ENCODE measurements around the gene ARSI.
"Not testable (repeated sequence)": the region's sequence is repeated elsewhere in the genome, so short reads cannot be mapped to it uniquely, and the experiment has no call there.

The ARSI gene

DNA sequence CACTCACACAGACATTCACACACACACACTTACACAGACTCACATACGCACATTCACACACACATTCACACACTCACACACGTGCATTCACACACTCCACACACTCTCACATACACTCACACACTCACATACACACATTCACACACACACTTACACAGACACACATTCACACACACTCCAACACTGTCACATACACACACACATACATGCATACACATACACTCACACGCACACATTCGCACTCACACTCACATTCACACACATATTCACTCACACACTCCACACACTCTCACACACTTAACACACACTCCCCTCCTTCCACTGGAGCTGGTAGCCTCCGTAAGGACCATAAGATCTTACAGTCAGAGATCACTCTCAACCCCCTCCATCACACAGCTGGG lies 39.3 kb downstream of the ARSI start:
- DNase-seq = no peak

DNA sequence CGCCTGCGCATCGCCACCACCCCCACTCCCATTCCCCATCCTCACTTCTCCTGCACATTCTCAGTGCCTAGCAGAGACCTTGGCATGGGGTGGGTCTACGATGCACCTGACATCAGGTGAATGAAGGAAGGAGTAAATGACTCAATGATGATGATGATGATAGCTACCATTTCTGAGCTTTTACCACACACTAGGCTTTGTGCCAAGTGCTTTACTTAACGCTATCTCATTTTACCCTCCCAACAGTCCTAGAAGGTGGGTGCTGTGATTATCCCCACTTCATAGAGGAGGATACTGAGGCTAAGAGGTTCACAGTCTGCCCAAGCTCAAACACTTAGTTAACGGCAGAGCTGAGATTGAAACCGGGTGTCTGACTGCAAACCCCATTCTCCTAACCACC lies 40.2 kb downstream of the ARSI start:
- no peak for DNase-seq

DNA sequence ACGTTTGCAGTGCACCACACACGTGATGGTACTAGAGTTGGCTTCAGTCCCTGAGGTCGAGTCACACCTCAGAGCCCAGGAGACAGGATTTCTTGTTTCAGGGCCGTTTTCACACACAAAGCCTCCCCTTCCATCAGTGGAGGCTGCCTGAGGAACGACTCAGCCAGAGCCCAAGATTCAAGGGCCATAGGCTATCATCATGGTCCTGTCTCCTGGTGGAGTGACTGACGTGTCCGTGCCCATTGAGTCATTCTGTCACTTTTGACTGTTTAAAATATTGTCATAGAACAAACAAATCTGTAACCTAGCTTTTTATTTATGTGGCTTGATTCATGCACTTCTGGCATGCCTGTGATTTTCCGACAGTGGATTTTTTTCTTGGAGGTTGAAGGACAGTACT lies 41.5 kb downstream of the ARSI start:
- no peak for DNase-seq

DNA sequence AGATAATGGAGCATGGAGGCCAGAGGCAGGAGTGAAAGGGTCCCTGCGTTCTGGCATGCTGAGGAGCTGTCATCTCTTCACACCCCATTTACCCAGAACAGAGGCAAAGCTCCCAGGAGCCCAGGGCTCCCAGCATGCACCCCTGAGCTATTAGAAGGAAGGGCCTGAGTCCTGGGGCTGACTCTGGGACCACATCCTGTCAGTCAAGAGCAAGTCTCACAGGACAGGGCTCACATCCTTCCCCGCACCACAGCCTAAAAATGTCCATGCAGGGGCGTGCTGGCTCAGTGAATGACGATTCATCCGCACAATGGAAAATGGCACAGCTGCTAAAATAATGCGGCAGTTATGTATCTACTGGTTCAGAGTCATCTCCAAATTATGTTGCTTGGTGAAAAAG lies 44.6 kb downstream of the ARSI start:
- no peak for DNase-seq

DNA sequence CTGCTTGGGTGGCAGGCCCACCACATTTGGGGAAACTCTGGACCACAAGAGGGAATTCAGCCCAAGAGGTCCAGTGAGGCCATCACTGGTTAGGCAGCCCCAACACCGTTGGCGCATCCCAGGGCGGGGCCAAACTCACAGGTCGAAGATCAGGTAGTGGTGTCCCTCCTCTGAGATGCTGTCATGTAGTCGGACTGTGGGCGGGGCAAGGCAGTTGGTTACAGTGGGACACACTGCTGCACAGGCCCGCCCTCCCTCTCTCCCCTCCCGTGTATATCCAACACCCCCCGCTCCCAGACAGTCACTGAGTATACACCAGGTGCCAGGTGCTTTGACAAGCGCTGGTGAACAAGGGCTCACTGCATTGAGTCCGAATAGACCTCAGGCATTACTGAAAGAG lies 45.3 kb downstream of the ARSI start:
- DNase-seq = no peak

DNA sequence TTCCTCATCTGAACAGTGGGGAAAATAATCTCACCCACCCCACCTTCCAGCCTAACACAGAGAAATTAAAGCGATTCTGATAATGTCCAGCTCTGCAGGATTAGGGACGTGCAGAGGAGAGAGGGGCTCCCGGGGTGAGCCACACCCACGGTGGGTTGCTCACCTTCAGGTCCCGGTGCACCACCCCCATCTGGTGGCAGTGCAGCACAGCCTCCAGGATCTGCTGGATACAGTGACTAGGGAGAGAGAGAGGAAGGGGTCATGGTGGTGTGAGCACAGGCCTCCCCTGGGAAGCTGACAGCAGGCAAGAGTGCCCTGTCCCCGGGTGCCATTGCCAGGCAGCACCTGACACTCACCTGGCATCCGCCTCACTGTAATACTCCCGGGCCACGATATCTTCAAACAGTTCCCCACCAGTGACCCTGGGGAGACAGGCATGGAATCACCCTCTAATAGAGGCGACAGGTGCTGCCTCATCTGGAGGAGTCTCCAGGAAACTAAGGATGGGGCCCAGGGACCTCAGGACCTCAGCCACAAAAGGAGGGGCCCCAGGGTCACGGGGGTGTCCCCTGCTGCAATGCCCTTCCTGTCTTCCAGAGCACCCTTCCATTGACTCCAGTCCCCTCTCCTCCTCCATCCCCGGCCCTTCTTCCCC lies 46.2 kb downstream of the ARSI start:
- no peak for DNase-seq

DNA sequence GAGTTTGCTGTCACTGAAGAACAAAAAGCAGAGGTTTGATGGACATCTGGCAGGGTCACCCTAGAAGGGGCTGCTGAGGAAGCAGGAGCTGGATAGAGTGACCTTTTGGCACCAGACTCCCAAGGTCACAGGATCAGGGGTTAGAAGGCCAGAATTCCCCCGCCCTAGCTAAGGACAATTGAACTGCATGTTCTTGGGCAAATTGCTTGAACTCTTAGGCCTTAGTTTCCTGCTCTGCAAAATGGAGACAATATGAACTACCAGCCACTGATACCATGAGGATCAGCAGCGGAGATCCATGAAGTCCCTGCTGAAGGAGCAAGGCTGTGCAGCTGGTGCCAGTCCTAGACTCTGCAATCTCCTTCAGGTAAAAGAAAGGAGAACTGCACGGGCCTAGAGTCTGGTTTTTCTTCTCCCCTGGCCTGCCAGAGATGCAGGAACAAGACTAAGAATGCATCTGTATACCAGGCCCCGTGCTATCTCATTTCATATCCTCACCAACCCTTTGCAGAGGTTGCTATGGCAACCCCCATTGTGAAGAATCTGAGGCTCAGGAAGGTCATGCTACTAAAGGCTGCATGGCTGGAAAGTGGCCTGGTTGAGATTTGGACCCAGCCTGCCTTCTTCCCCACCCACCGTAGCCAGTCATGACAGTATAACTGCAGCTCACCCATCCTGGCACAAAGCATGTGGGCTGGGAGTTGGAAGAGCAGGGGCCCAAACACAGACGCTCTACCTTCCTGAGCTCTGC lies 46.9 kb downstream of the ARSI start:
- no peak for DNase-seq

DNA sequence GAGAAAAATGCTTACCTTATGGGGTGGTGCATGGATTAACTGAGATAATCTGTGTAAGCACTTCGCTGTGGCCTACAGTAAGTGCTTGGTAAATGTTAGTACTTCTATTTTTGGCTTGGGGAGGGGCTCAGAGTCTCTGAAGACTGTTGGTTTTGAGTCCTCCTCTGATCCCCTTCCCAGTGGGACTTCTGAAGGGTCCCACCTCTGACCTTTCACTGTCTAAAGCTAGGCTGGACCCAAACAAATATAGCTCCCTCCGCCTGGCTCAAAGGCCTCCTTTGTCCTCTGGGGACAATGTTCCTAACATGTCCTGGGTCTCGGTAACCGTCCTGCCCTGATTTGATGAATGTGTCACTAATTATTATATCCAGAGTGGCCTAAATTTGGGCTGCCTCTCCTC lies 47.9 kb downstream of the ARSI start:
- DNase-seq = no peak

DNA sequence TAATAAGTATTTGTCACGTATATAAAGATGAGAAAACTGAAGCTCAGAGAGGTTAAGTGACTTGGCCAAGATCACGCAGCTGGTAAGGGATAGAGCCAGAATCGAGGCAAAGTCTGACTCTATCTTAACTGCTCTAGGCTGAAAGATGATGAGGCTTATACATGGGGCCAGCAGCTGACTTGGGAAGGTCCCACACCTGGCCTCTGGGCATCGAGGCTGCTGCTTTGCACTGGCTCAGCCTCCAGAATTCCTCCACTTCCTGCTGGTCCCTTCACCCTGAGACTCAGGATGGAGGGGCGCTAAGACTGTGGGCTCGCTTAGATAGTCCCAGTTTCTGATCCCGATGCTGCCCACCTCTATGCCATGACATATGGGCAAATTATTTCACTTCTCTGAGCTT lies 48.3 kb downstream of the ARSI start:
- no peak for DNase-seq

DNA sequence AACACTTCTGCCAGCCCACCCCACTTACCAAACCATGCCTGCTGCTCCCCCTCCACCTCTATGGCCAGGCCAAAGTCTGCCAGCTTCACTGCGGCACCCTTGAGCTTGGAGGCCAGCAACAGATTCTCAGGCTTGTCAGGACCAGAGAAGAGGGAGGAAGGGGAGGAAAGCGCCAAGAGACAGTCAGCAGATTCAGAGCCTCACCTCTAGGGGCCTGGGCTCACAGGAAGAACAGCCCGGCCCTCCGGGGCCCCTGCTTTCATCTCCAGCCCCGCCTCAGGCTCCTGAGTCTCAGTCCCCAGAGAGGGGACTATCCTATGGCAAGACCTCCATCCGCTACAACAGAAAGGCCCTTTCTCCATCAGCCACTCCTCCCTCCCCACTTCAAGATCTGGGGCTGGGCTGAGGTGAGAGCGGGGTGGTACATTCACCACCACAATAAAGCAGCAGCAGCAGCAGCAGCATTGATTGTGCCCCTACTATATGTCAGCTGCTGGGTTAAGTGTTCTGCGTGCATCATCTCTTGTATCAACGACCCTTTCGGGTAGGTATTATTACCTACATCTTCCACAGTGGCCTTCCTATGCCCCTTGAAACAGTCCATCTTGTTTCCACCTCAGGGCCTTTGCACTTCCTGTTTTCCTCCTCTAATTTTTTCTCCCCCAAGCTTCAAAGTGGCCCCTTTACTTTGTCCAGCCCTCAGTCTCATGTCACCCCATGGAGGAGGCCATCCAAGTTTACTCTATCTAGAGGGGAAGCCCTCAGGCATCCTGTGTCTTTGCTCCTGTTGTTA lies 49.1 kb downstream of the ARSI start:
- DNase-seq = no peak

DNA sequence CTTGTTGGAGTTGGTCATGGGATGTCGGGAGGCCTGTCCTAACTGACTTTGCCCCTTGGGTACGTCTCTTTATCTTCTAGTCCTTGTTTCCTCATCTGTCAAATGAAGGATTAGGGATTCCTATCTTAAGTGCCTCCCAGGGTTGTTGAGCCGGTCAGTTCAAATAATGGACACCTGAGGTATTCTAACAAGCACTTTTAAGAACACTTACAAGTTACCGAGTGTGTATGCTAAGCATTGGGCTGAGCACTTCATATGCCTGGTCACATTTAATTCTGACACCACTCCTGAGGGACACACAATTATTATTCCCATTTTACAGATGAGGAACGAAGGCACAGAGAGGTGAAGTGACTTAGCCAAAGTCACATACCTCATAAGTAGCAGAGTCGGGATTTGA lies 50.2 kb downstream of the ARSI start:
- DNase-seq = no peak

DNA sequence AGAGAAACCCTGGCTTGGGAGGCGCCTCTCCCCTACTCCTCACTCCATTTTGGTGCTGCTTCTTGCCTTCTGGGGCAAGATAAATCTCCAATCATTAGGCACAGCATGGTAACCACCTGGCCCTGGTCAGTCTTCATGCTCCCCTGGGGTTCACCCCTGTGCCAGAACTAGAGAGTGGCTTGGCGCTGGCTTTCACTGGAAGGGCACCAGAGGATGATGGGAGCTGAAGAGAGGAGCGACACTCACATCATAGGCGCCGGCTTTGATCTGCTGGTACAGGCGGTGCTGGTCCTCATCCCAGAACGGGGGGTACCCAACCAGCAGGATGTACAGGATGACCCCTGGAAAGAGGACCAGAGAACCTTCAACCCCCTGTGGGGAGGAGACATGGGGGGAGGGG lies 51.2 kb downstream of the ARSI start:
- DNase-seq = no peak

DNA sequence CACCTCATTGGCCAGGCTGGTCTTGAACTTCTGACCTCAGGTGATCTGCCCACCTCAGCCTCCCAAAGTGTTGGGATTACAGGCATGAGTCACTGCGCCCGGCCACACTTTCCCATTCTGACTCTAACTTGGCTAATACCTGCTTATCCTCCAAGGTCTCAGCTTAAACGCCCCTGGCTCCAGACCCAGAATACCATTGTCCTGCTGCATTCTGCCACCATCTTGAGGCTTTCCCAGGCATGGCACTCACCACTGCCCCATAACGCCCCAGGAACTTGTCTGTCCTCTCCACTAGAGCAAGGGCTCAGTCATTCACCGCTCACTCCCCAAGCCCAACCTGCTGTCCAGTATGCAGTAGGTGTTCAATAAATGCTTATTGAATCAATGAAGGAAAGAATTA lies 53.0 kb downstream of the ARSI start:
- DNase-seq = no peak

DNA sequence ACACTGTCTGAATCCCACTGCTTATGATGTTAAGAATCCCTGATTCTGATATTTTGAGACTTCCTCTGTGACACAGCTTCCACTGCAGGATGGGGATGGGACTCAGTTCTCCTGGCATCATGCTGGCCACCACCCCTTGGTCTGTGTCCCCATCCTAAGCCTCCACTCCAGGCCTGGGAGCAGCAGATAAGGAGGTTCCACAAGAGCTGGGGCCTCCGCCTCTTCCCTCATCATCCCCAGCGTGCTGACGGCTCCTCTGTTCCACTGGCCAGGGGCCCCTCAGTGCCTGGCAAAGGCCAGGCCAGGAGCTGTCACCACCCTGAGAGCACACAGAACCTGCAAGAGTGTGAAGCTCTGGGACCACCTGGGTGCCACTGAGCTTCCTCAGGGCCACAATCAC lies 53.8 kb downstream of the ARSI start:
- no peak for DNase-seq

DNA sequence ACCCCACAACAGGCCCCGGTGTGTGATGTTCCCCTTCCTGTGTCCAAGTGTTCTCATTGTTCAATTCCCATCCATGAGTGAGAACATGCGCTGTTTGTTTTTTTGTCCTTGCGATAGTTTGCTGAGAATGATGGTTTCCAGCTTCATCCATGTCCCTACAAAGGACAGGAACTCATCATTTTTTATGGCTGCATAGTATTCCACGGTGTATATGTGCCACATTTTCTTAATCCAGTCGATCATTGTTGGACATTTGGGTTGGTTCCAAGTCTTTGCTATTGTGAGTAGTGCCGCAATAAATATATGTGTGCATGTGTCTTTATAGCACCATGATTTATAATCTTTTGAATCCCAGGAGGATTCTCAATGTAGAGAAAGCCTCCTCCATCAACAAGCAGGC lies 54.2 kb downstream of the ARSI start:
- DNase-seq = not testable (repeated sequence)

DNA sequence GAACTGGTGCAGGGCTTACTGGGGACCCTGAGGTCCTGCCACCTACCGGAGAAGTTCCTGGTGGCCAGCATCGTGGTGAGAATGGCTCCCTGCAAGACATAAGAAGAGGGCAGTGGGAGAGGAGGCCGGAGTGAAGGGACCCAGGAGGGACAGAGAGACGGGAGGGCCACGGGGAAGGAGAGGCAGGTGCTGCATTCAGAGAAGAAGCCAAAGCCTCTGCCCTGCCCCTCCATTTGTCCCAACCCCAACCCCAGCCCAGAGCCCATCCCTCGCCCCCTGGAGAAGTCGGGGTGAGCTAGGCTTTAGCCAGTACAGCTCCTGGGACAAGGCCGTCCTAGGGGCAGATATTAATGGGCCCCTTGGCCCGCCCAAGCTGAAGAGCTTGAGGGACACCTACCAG lies 55.0 kb downstream of the ARSI start:
- DNase-seq = no peak

DNA sequence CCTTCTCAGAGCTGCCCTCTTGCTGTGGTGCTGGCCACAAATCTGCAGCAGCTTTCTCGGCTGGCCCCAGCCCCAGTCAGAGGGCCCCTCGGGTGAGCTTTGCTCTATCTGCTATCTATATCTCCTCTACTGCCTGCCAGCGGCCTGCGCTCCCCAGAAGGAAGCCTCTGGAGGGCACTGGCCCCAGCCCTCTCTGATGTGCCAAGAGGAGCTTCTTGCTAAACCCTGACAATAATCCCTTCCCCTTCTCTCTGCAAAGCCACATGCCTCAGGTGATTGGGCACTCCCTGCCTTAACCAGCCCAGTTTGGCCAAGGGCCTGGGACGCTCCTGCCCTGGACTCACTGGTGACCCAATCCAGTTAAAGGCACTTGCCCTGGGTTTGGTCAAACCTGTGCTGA lies 55.9 kb downstream of the ARSI start:
- no peak for DNase-seq

DNA sequence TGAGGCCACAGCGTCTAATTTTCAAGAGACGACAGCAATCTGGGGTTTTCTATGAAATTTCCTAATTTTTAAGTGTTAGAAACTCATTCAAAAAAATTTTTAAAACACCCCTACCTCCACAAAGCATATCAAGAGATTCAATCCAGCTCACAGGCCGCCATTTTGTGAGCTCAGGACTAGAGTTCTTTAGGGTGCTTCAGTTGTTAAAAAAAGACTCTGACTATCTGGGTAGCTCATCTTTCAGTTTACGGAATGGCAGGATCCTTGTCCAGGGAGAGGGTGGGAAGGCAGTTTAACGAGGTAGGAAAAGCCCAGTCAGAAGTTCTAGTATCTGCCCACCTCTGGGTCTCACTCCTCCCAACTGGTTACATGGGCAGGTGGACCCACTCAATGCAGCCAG lies 56.3 kb downstream of the ARSI start:
- no peak for DNase-seq
